Measurements from ENCODE around the gene TBC1D13.
"Not testable (repeated sequence)": the region's sequence is repeated elsewhere in the genome, so short reads cannot be mapped to it uniquely, and the experiment has no call there.

TBC1D13 gene

GRCh38 chr9:128786681-128787601 lies at the start of gene TBC1D13:
Gene TBC1D13, plus strand, starts transcription at chr9:128787253. Its CDS starts 101 bp downstream, at chr9:128787354.
- no peak for FAIRE-seq

- no peak for FAIRE-seq
Measured at GRCh38 chr9:128742401-128742800, 44.7 kb upstream of the TBC1D13 start.

DNA sequence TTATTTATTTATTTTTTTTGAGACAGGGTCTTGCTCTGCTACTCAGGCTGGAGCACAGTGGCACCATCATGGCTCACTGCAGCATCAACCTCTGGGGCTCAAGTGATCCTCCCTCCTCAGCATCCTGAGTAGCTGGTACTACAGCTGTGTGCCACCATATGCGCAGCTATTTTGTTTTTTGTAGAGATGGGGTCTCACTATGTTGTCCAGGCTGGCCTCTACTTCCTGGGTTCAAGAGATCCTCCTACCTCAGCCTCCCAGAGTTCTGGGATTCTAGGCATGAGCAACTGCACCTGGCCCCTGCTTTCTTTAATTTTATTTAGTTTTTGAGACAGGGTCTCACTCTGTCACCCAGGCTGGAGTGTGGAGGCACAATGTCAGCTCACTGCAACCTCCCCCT lies 43.6 kb upstream of the TBC1D13 start:
- no peak for FAIRE-seq

DNA sequence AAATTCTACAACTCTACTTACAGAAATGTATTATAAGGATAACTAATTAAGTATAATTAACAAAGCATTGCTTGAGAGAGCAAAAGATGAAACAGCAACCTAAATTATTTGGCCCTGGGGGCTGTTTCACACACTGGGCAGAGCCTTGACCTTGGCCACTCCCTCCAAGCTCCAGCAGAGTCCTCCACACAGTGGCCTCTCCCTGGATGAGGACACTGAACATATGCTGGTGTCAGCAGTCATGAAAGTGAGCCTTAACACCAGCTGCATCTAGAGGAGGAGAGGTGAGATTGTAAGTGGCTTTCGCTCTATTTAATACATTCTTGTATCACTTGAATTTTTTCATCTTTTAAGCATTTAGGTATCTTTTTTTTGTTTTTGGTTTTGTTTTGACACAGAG lies 39.8 kb upstream of the TBC1D13 start:
- no peak for FAIRE-seq

GRCh38 chr9:128750926-128751595 lies 36.0 kb upstream of the TBC1D13 start:
- FAIRE-seq = no peak

GRCh38 chr9:128753627-128754026 lies 33.4 kb upstream of the TBC1D13 start:
- FAIRE-seq = no peak

GRCh38 chr9:128757602-128758001 lies 29.5 kb upstream of the TBC1D13 start:
- FAIRE-seq = no peak

GRCh38 chr9:128762671-128763449 lies 24.2 kb upstream of the TBC1D13 start:
- FAIRE-seq = no peak

- FAIRE-seq = no peak
Measured at GRCh38 chr9:128764361-128764760, 22.7 kb upstream of the TBC1D13 start.

- no peak for FAIRE-seq
Measured at GRCh38 chr9:128765499-128765898, 21.6 kb upstream of the TBC1D13 start.

- FAIRE-seq = no peak
Measured at GRCh38 chr9:128768606-128769005, 18.4 kb upstream of the TBC1D13 start.

GRCh38 chr9:128770286-128771030 lies 16.6 kb upstream of the TBC1D13 start:
- FAIRE-seq = no peak

DNA sequence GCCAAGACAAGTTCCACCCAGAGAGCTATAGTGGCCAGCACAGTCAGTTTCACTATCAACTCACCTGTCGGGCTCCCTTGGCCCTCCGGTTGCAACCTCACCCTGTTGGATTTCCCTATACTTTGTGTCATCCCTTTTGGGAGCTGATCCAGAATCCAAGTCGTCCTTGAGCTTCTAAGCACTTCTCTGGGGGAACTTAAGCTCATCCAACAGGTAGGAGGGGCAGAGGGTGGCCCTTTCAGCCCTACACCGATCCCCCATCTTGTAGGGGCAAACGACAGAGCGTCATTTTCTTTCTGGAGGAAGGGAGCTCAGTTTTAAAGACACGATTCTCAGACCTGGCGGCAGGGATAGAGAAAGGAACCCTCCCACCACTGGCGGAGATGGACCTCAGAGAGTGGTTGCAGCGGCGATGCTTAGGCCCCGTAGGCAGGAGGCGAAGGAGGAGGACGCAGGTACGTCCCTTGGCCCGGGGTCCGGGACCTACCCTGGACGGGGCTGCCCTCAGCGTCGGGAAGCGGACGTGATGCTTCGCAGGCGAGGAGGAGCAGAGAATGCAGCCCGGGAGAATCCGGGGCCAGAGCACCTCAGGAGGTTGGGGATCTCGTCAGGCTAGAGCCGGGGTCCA lies 15.8 kb upstream of the TBC1D13 start:
- FAIRE-seq = no peak

GRCh38 chr9:128771745-128772519 lies 15.1 kb upstream of the TBC1D13 start, which contains the start of gene ZER1:
Gene ZER1, minus strand, starts transcription at chr9:128771927. Its CDS starts 16,362 bp downstream, at chr9:128755565.
- FAIRE-seq = no peak

GRCh38 chr9:128773049-128773448 lies 14.0 kb upstream of the TBC1D13 start:
- no peak for FAIRE-seq

- FAIRE-seq = no peak
Measured at GRCh38 chr9:128774804-128775203, 12.2 kb upstream of the TBC1D13 start.

DNA sequence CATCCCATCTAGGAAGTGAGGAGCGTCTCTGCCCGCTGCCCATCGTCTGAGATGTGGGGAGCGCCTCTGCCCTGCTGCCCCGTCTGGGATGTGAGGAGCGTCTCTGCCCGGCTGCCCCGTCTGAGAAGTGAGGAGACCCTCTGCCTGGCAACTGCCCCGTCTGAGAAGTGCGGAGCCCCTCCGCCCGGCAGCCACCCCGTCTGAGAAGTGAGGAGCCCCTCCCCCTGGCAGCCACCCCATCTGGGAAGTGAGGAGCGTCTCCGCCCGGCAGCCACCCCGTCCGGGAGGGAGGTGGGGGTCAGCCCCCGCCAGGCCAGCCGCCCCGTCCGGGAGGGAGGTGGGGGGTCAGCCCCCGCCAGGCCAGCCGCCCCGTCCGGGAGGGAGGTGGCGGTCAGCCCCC lies 7.0 kb upstream of the TBC1D13 start:
- not testable (repeated sequence) for FAIRE-seq

DNA sequence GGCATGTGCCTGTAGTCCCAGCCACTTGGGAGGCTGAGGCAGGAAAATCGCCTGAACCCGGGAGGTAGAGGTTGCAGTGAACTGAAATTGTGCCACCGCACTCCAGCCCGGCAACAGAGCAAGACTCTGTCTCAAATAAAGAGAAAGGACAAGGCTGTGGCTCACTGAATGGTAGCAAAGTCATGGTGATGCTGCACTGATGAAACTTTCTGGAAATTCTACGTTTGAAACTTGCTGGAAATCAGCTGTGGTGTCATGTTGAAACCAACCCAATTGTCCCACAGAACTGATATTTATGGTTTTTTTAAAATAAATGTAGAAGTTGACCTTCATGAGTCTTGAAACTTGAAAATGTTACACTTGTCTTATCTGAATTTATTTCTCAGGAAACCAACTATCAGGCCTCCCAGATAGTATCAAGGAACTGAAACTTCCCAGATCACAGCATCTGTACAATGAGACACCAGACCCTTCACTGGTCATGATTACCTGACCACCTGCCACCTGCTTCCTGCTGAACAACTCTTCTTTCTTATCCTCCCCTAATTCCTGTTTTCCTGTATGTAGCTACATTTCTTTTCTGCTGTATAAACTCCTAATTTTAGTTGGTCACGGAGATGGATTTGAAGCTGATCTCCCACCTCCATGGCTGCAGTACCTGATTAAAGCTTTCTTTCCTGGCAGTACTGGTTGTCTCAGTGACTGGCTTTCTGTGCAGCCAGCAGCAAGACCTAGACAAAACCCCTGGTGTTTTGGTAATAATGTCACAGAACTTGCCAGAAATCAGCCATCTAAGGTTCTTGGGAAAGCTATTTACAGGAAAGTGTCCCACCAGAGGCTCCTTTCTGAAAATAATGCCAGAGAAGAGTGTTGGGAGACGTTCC lies 5.6 kb upstream of the TBC1D13 start:
- no peak for FAIRE-seq

- FAIRE-seq = no peak
Measured at GRCh38 chr9:128782669-128783068, 4.4 kb upstream of the TBC1D13 start.

- FAIRE-seq = no peak
Measured at GRCh38 chr9:128785427-128785826, 1.6 kb upstream of the TBC1D13 start.
